HG03095 (cell line): ENCODE data around the gene C15orf39.
"Not testable (repeated sequence)": the region's sequence is repeated elsewhere in the genome, so short reads cannot be mapped to it uniquely, and the experiment has no call there.

Source experiments
- ATAC-seq: cut with Tn5 transposase; IDR thresholded peaks from one replicate; pipeline ENCODE4 v1.9.1; 2021; ENCODE audit warnings: moderate library complexity; ENCODE audit not compliant: unreplicated experiment

C15orf39 gene

DNA sequence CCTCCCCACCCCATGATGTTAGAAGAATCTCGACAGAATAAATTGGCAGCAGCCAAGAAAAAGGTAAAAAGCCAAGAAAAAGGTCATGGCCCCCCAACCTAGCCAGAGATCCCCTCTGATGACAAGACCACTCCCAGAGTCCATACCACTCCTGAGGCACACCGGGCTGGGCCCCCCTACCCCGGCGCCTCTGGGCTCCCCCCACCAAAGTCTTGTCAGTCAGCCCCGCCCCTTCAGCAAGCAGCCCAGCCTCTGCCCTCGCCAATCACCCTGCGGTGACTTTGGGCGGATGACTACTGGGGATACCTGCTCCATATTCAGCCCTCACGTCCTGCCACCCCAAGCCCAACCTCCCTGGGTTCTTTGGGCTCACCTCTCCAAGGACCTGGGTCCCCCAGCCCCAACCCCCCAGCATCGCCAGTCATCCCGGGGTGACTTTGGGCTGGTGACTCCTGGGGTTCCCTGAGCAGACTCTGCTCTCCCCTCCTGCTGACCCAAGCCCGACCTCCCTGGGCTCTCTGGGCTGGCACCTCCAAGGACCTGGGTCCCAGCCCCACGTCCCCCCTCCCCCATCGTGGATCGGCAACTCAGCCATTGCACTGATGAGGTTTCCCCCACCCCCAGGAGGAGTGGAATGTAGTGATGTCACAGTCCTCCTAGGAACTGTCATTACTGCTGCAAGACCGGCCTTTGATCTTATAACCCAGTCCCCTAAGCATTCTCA lies 57.1 kb downstream of the C15orf39 start:
- ATAC-seq: not testable (repeated sequence)

DNA sequence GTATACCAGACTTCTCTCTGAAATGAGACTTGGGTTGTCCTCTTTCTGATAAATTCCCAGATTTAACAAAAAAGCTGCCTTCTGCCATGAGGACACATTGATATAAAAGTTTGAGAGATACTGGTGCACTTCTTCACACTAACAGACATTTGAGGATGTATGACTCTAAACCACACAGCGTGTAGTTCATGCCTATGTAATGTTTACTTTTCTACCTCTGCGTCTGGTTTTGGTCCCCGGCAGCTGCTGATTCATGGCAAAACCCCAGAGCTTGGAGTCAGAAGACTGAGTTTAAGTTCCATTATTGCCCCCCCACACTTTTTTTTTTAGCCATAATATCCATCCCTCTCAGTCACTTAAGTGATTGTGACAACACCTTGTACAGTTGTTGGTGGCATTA lies 58.2 kb downstream of the C15orf39 start:
- not testable (repeated sequence) for ATAC-seq
